GM19099 (cell line): ENCODE data around the gene MKKS.

Experiments used
- POLR2A ChIP-seq: IDR thresholded peaks from 3 replicates; pipeline ENCODE4 v1.6.1; 2011; ENCODE audit warnings: low read depth; ENCODE audit not compliant: insufficient read length; ENCODE audit errors: extremely low read depth

The MKKS gene

DNA sequence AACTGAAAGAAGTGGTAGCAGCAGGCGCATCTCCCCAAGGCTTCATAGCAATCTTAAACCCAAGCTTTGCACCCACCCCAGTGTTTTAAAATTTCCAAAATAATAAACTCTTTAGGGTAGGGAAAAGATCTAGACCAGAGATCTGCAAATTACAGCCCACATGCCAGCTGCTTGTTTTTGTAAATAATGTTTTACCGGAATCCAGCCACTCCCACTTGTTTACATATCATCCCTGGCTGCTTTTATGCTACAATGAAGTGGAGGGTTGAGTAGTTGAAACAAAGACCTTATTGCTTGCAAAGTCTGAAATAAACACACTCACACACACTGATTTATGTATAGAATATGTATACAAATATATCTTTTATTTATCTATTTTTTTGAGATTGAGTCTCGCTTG lies 31.1 kb upstream of the MKKS start:
- no peak for TF ChIP-seq POLR2A

DNA sequence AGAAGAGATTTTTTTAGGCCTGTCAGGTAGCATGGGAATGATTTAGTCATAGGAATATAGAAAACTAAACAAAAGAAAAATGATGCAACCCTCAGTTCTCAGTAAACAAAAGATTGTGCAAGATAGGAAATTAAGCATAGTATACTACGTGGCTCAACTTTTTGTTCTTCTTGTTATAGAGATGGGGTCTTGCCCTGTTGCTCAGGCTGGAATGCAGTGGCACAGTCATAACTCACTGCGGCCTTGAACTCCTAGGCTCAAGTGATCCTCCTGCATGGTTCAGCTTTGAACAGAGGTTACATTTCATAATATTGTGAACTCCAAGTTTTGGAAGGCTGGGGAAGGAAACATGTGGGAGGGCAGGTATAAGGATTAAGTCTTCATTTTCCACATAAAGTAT lies 29.6 kb upstream of the MKKS start:
- no peak for TF ChIP-seq POLR2A

DNA sequence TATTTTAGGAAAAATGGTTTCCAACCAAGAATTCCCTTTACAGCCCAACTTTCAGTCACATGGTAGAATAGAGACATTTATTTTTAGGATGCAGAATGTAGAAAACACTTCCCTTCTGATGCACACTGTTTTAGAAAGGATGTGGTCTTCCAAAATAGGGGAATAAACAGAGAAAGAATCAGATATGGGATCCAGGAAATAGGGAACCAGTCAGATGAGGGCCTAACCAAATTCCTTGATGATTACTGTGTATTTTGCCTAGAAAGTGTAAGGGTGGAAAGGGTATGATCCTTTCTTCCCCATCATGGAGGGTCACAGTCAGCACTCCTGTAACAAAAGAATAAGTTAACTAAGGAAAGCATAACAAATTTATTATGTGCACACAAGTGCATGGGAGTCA lies 28.5 kb upstream of the MKKS start:
- no peak for TF ChIP-seq POLR2A

DNA sequence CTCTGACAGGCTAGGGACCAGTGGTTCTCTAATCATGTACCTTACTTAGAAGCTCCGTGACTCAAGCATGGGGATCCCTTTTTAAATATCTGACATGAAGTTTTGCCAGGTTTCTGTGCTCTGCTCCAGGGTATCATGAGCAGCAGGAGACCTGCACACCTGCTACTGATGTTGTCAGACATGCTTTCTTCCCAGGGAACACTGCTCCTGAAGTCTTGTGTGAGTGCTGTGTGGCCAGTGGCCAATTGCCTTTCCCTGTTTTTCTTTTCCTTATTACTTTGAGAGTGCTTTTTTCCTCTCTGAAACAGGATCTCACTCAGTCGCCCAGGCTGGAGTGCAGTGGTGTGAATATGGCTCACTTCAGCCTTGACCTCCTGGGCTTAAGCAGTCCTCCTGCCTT lies 27.5 kb upstream of the MKKS start:
- no peak for TF ChIP-seq POLR2A

DNA sequence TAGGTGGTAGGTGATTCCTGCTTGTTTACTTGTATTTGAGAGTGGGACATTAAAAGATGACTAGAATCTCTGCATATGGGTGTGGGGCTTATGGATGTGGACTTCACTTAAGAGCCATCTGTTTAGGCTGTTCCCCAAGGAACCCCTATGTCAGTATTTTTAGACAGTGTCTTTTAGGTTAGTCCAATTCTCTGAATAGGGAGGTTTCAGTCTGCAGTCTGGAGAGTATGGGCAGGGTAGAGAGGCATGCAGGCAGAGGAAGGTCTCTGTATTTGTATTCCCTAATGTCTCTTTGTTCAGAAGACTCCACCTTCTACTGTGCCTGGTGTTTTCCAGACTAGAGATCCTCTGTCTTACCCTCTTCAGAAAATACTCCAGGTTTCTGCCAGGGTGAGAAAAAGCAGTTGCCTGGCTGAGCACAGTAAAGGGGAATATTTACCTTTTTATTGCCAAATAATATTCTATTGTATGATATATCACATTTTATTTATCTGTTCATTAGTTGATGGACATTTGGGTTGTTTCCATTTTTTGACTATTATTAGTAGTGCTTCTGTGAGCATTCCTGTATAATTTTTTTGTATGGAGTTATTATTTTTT lies 20.2 kb upstream of the MKKS start:
- no peak for TF ChIP-seq POLR2A

DNA sequence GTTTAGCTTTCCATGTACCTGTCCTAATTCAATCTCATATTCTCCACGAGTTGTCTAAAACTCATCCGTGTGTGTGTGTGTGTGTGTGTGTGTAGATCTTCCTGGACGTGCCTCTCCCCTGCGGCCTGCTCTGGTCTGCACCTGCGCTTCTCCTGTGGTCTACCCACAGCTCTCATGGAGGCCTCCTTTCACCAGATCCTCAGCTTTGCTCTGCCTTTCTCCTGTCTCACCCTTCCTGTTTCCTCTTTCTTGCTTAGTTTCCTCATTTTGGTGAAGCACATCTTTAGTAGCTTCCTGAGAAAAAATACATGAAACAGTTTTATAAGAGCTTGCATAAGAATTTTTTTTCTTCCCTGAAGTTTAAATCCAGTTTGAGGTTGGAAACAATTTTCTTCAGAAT lies 19.2 kb upstream of the MKKS start:
- TF ChIP-seq POLR2A: no peak

DNA sequence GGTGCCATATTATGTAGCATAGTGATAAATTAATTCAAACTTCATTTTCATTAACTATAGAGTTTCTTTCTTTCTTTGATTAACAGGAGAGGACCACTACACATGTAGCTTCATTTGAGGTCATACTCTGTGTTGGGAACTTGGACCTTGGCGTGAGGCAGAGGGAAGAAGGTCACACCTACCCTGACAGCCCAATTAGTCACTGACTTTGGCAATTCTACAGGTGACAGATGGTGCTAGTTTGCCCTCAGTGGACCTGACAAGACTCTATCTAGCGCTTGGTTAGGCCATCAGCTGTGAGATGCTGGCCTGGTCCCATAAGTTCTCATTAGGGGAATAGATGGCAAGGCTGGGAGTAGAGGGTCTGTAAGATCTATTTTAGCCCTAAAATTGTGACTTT lies 15.2 kb upstream of the MKKS start:
- no peak for TF ChIP-seq POLR2A

DNA sequence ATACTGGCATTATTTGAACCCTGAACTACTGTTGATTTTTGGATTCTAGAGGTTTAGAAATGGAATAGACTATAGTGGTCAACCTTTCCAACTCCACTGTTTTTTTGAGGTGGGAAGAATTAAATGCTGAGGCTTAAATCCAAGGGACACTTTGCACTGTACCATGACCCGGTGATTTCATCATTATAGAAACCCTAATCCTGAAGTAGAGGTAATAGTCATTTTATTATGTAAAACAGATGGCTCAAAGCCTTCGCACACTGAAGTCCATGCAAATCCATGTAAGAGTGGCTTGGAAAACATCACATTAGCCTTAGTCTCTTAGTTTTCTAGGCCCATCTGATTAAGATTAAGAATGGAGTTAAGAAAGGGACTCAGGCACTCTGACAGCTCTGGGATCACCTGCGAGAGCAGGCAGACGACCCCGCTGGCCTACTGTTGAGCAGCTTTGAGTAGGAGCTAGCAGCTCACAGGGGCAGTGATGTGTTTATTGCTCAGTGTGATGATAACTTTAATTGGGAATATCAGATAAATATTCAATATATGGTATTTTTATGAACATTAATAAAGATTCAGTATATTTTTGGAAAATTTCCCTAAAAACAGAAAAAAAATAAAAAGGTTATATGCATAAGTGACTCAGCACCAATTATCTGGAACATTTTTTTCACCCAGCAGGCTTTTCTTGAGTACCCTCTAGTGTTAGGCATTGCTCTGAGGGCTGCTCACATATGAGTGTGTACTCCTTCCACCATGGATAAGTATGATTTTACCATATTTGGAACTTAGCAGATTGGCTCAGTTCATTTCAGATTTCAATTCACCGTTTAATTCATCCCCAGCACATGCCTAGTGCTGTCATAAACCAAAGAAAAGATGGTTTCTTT lies 14.5 kb upstream of the MKKS start:
- TF ChIP-seq POLR2A: no peak

DNA sequence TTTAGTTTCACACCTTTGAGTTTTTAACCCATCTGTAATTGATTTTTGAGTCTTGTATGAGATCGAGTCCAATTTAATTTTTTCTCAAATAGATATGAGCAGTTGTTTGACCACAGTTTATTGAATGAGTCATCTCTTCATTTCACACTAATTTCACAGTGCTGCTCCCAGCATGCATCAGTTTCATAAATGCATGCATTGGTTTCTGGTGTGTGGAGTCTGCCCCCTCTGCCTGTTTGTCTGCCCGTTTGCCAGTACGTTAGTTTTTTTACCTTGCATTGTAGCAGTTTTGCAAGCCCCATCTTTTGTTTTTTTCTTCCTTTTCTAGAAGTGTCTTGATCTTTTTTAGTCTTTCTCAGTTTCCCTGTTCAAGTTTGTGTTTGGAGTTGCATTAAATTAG lies 13.0 kb upstream of the MKKS start:
- TF ChIP-seq POLR2A: no peak

DNA sequence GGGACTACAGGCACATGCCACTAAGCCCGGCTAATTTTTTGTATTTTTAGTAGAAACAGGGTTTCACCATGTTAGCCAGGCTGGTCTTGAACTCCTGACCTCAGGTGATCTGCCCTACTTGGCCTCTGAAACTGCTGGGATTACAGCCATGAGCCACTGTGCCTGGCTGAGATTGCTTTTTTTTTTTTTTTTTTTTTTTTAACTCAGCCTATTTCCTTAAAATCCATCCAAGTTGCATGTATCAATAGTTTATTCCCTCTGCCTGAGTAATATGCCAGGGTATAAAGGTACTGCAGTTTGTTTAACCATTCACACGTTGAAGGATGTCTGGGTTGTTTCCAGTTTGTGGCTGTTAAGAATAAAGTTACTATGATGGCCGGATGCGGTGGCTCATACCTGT lies 11.7 kb upstream of the MKKS start:
- no peak for TF ChIP-seq POLR2A

DNA sequence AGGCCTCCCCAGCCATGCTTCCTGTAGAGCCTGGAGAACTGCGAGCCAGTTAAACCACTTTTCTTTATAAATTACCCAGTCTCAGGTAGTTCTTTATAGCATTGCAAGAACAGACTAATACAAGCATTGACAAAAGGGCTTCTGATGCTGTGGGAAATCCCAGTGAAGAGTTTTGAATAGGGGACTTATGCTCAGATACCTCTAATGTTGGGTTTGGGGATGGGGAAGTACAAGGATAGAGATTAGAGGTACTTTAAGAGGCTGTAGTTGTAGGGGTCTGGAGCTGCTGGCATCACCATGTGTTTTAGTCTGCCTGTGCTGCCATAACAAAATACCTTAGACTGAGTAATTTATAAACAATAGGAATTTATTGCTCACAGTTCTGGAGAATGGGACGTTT lies 9.9 kb upstream of the MKKS start:
- TF ChIP-seq POLR2A: no peak

DNA sequence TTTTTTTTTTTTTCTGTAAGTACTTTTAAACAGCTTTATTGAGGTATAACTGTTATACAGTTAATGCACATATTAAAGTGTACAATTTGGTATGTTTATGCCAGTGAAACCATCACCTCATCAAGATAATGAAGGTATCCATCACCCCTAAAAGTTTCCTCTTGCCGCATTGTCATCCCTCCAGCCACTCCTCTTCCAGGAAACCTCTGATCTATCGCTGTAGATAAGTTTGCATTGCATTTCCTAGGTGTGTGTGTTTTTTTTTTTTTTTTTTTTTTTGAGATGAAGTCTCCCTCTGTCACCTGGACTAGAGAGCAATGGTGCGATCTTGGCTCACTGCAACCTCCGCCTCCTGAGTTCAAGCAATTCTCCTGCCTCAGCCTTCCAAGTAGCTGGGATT lies 4.2 kb upstream of the MKKS start:
- no peak for TF ChIP-seq POLR2A

DNA sequence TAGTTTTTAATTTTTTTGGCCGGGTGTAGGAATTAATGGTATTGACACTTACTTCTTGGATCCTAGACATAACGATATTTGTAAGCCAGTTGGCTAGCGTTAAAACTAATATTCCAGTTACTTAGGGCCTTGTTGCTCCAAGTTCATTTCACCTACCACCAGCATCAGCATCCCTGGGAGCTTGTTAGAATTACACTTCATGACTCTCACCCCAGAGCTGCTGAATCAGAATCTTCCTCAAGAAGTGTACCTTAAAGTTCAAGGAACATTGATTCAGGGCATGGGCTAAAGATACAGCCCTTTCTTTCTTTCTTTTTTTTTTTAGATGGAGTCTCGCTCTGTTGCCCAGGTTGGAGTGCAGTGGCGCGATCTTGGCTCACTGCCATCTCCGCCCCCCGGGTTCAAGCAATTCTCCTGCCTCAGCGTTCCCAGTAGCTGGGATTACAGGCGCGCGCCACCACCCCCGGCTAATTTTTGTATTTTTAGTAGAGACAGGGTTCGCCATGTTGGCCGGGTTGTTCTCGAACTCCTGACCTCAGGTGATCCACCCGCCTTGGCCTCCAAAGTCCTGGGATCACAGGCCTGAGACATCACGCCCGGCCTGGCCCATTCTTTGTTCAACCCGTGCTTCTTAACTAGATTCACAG lies 2.2 kb upstream of the MKKS start:
- no peak for TF ChIP-seq POLR2A

DNA sequence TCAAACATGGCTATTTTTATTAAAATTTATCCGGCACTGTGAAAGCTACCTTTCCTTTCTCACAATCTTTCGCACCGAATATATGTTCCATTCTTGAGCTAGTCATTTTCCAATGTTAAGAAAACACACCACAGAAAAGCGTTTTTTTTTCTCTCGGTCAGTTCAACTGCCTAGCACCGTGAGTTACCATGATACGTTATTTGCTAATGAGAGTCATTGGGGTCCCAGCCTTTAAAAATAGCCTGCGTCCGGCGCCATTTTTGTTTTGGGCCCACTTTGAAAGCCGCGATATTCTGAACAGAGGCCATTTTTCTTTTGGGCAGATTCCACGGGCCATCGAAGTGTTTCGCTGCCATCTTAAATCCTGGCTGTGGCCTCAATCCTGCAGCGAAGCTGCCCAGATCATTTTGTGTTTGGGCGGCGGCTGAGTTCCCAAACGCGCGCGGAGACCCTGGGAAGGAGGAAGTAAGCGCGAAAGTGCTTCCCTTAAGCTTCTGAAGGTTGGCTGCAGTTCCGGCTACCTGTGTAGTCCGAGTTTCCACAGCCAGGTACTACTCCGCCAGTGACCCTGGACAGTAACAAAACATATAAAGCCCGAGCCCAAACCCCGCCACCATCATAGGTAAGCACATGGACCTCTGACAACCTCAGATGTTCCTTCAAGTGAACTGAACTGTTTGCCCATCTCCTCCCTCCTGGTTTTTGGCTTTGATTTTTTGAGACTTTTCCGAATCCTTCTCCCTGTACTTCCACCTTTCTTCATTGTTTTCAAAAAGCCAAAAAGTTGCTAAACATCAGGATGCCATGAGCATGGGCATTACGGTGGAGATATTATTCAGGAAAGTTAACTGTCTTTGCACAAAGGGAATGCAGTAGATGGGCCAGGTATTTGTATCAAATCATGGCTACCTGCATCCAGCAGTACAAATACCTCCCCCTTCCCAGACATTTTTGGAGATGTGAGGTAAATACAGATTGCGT lies 1.1 kb upstream of the MKKS start, which contains the start of gene SLX4IP:
Gene SLX4IP, plus strand, starts transcription at position 474 of the 981 bp plus-strand sequence. CDS start 22,900 bp downstream, outside the sequence.
- peak; percentile 67 for TF ChIP-seq POLR2A

DNA sequence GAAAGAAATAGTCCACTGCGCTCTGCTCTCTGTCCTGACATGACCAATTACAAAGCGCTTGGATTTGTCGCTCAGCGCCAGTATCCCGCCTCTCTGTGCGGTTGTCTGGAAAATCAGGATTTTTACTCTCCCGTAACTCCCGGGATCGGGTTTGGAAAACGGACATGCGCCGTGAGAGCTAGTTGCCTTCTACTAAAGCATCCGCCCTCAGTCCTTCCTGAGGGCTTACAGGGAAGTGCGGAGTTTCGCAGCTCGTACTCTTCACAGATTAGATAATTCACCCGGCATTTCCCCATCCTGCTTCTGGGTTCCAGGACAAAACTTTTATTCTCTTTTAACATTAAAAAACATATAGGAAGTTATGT lies 427 bp upstream of the MKKS start:
- TF ChIP-seq POLR2A: peak; percentile 87
